C4-2B (cell line): Measurements from ENCODE around the gene FOLH1.

Source experiments
- CTCF ChIP-seq: fragments of 450-650 bp; conservative IDR thresholded peaks from 2 replicates; pipeline ENCODE4 v1.5.1; 2017; ENCODE audit warnings: mild to moderate bottlenecking
- ZFX ChIP-seq: fragments of 450-650 bp; IDR thresholded peaks from 2 replicates; pipeline ENCODE4 v1.6.1; 2017

GRCh38 chr11:49208006-49208721 lies at the start of gene FOLH1:
- TF ChIP-seq CTCF (no peak), ZFX (no peak)
